ENCODE results near the gene DNAJC5G.
A peak's percentile ranks its signal among the peaks of the same experiment; 100 is the strongest.
"Not testable (repeated sequence)": the region's sequence is repeated elsewhere in the genome, so short reads cannot be mapped to it uniquely, and the experiment has no call there.

The DNAJC5G gene

DNA sequence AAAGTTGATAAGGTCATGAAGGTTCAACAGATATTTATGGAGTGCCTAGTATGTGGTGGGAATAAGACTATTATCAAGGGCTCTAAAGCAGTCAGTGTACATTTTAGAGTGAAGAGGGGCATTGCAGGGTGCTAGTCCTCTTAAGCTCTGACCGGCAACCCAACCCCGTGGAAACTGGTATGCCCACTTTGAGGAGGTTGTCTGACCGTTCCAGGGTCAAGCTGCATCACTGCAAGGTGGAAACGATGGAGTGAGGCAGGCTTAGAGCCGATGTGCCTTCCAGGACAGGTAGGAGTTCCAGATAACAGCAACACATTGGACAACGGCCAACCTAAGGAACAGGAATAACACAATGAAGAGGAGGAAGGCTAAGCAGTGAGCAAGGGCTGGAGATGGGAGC, 34.4 kb downstream of the DNAJC5G start:
- DNase-seq (ENCODE audit: low read depth), result no peak

DNA sequence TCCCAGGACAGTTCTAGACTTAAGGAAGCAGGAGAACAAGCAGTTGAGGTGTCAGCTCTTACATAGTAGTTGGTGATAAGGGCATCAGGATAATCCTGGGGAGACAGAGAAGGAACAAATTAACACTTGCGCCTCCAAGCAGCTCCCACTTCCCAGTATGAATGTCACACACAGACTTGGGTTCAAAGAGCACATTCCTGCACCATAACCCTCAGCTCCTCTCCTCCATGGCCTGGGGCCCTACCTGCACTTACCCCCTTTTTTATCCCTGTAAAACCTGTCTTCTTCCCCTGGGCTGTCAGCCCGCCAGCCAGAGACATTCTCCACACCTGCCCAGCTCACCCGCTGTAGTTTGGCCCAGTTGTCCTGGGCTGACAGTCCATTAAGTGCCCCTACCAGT, 36.9 kb downstream of the DNAJC5G start:
- no peak for DNase-seq (ENCODE audit: low read depth)

DNA sequence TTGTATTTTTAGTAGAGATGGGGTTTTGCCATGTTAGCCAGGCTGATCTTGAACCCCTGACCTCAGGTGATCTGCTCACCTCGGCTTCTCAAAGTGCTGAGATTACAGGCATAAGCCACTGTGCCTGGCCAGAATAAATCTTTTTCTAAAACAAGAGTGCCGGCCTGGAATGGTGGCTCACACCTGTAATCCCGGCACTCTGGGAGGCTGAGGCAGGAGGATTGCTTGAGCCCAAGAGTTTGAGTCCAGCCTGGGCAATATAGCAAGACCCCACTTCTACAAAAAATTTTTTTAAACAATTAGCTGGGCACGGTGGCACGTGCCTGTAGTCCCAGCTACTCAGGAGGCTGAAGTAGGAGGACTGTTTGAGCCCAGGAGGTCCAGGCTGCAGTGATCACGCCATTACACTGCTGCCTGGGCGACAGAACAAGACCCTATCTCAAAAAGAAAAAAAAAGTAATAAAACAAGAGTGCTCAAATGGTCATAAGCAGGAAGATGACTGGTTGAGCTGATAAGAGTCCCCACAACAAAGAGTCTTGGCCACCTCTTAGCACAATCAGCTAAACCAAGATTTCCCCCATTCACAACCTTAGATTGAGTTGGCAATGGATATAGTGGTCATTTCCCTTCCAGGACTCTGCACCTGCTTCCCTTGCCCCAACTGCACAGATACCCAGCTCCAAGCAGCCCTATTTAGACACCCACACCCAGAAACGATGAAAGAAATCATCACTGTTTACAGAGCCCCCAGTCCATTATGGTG, 38.8 kb downstream of the DNAJC5G start:
- no peak for DNase-seq (ENCODE audit: low read depth)

DNA sequence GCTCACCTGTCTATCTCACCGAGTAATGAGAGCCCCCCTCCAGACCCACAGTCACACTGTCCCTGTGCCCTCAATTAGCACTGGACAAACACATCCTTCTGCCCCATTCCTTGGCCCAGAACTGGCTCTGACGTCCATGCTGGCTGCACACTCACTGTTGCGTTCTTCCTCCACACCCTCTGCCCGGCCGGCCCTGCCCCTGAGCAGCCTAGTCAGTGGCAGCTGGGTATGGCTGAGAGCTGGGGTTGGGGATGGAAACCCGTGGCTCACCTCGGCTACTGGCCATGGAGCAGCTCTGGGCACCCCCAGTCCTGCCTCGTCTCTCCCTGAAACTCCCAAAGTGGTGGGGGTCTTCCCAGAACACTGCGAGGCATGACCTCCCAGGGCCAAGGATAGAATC, 39.5 kb downstream of the DNAJC5G start:
- no peak for DNase-seq (ENCODE audit: low read depth)

DNA sequence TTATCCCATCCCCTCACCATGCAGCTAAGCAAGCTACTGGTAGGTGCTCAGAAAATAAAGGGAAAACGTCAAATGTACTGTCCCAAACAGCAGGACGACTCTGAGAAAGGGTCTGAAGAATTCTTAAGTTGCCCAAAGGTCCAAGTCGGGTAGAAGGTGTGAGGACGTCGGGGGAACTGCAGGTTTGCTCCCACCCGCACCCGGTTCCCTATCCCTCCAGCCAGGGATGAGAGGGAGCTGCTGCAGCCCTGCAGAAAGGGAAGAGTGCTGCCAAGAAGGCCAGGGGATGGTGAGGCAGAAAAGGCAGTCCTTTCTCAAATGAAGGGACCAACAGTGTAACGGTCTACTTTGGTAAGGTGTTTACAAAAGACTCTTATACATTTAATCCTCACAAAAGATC, 39.9 kb downstream of the DNAJC5G start:
- no peak for DNase-seq (ENCODE audit: low read depth)

DNA sequence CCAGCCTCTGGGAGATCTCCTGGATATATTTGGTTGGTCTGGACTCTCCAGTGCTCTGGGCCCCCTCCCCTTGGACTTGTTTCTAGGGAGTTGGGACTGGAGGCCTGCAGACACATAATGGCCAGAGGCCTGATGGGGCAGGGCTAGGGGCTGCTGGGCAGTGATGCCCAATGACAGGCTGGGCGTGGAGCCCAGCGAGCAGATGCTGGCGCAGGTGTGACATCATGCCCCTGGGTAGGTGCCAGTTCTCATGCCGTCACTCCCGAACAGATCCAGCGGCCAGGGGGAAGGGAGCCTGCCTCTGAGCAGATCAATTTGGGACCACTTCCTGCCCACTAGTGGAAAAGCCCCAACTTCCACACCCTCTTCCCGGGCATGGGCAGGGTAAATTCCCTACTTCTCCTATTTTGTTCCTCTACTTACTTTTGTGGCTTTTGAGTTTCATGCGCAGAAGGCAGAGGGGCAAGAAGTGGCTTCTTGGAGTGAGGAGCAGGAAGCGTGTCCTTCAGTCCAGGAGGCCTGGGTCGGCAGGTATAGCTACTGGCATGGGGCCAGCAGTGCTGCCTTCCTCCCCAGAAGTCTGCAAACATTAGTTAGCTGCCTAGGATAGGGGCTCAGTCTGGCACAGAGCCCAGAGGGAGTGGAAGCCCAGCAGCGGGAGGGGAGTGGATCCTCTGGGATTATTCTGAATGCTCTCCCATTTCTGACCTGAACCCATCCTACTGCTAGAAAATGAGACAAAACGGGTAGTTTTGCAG, 41.6 kb downstream of the DNAJC5G start:
- DNase-seq (ENCODE audit: low read depth), result no peak

DNA sequence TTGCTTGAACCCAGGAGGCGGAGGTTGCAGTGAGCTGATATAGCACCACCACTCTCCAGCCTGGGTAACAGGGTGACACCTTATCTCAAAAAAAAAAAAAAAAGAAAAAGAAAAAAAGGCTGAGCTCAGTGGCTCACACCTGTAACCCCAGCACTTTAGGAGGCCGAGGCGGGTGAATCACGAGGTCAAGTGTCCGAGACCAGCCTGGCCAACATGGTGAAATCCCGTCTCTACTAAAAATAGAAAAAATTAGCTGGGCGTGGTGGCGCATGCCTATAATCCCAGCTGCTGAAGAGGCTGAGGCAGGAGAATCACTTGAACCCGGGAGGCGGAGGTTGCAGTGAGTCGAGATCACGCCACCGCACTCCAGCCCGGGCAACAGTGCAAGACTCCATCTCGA, 44.6 kb downstream of the DNAJC5G start:
- DNase-seq (ENCODE audit: low read depth), result not testable (repeated sequence)

DNA sequence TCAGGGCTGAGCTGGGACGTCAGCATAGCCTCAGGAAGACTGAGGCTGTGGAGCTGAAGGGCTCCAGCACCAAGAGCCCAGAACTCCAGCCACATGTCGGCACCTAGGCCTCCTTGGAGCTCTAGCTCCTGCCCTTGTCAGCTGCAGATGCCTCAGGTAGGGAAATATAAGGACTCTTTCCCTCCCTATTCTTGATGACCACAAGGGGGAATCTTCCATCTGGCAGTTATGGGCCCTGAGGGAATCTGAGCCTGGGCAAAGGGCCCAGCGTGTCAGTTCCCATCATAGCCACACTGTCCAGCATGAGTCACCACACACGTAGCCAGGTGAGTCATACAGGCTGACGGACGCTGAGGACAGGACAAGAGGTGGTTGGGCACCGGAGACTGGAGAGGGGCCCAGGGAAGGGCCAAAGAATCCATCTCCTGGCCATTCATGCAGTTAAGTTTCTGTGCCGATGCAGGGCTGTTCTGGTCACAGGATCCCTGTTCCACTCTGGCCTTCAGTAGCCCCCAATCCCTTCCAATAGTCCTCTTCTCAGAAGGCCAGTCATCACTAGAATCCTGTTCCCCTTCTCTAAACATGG, 45.8 kb downstream of the DNAJC5G start:
- no peak for DNase-seq (ENCODE audit: low read depth)

DNA sequence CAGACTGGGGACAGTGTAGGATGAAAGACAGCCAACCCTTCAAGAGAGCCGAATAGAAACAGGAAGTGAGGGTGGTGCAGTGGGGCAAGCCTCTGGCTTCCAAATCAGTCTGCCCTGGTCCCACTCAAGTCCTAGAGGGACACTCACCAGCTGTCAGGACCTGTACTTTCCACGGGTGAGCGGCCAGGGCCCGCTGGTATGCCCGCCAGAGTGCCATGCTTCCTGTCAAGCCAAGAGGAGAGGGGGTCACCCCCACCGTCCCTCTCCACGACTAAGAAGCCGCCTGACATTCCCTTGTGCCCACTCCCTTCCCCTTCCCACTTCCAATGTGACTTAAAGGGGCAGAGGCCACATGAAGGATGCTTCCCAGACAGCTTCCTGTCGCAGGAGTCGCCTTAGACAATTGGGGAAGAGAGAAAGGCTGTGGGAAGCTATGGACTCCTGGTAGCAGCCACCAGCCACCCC, 47.1 kb downstream of the DNAJC5G start:
- no peak for DNase-seq (ENCODE audit: low read depth)

DNA sequence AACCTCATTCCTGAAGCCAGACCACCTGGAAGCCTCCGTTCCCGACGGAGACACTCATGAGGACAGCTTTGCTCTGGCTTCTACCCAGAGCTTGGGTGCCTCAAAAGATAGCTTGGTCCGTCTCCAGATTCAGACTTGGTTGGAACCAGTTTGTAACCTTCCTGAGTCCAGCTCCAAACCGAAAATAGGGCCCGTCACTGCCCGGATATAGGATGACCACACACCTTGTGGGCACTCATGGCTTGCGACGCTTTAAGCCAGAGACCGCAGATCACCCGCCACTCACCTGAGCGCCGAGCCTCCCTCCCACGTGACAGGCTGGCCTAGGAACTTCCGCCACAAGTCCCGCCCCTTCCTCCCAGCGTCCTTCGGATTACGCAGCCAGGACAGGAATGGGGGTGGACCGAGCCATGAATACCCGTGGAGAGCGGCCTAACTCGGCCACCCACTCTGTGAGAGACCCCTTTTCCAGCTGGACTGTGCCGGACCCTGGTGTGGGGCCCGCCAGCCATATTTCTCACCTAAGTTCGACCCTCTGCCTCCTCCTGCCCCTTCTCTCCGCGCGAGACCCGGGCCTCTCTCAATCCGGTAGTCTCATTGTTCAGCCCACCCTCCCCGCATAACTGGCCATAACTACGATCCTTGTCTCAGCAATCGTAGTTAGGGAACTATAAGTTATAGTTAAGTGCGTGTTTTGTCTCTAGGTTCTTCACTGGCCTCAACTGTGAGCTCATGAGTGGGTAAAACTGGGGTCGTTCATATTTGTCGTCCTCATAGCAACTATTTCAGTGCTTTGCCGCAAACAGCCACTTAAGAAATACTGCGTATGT, 47.7 kb downstream of the DNAJC5G start, which contains the start of gene MPV17:
TSS of gene MPV17 (minus strand) at position 332 of the 830 bp plus-strand sequence. CDS start 580 bp downstream, outside the sequence.
- peak; percentile 84 for DNase-seq (ENCODE audit: low read depth)

DNA sequence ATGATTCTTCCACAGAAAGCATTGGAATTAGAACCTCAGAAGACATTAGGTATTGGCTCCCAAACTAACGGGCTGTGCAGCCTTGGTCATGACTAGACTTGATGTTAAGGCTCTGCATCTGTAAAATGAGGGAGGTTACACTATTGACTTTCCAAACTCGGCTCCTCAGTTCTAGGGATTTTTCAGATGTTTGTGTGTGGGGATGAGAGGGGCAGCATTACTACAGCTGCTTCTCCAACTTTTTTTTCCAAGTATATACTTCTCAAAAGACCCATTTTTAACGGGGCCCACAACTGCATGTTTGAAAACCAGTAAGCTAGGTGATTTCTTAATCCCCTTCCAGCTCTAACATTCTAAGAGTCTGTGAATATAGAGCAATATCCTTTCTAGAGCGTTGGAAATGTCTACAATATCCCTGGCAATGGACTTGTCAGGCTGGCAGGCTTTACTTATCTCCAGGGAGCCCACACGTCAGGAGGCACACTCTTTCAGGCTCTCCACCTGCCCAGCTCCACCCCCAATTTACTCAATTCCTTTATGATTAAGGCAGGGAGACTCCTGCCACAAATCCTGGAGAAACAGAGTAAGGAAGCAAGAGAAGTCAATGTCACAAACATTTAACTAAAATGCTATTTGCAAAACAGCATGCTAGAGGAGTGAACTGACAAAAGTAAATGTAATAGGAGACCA, 48.5 kb downstream of the DNAJC5G start:
- DNase-seq (ENCODE audit: low read depth), result no peak

DNA sequence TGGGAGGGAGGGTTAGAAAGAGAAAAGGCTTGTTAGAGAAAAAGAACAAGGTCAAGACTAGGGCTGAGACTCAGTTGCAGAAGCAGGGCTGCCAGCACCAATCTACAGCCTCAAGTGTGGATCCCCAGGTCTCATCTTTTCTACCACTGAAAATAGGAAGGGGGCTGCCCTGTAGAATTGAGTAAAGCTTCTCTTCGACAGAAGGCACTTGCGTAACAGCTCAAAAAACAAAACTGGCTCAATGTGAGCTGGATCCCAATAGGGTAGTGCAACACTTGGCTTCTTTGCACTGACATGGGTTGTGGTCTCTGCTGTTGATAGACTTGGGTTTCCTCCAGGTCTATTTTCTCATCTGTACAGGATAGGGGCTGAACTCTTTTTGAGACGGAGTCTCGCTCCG, 49.5 kb downstream of the DNAJC5G start:
- no peak for DNase-seq (ENCODE audit: low read depth)

Measured in stimulated activated CD8-positive, alpha-beta memory T cell treated with anti-CD3 and anti-CD28 coated beads, Interleukin-4, amount 100 ng/mL, for 24 hours (primary cell).